ENCODE measurements around the gene SNX20. TPM values are rescaled to one million over a fixed set of nuclear protein-coding genes. Genes with fewer than 3 reads are reported as not detected.

Gene SNX20
- total and polyA plus RNA-seq, 9 donors, result 0.75 to 1.6 (median 1.3) TPM

- H3K9me3 ChIP-seq (replicated peaks; ENCODE audit: control insufficient read depth, low read depth, low read length), result no peaks in the 10 kb centered on the region
- H3K4me1 ChIP-seq (ENCODE audit: control insufficient read depth, insufficient read depth, low read length), result peaks cover 24% of the 10 kb centered on the region
- no peaks in the 10 kb centered on the region for H3K36me3 ChIP-seq (ENCODE audit: control insufficient read depth, insufficient read depth, low read length)
- DNase-seq, result no peak
- no peaks in the 10 kb centered on the region for H3K27me3 ChIP-seq (ENCODE audit: control insufficient read depth, insufficient read depth, low read length)
- no peak overlapping the region for H3K4me3 ChIP-seq (ENCODE audit: low read length)
- no peak overlapping the region for H3K27ac ChIP-seq (ENCODE audit: low read length)
- WGBS (ENCODE audit: insufficient coverage), result 96% methylated on average over 3 of the region's 5 CpGs
Measured at GRCh38 chr16:50717494-50717893, 36.4 kb upstream of the SNX20 start.

- 37% methylated on average over 4 of the region's 4 CpGs for WGBS (ENCODE audit: insufficient coverage)
- H3K4me1 ChIP-seq (ENCODE audit: control insufficient read depth, insufficient read depth, low read length), result peaks cover 28% of the 10 kb centered on the region
- H3K36me3 ChIP-seq (ENCODE audit: control insufficient read depth, insufficient read depth, low read length), result no peaks in the 10 kb centered on the region
- DNase-seq, result no peak
- H3K4me3 ChIP-seq (ENCODE audit: low read length), result no peak overlapping the region
- no peaks in the 10 kb centered on the region for H3K9me3 ChIP-seq (replicated peaks; ENCODE audit: control insufficient read depth, low read depth, low read length)
- H3K27ac ChIP-seq (ENCODE audit: low read length), result no peak overlapping the region
- H3K27me3 ChIP-seq (ENCODE audit: control insufficient read depth, insufficient read depth, low read length), result no peaks in the 10 kb centered on the region
Measured at GRCh38 chr16:50717091-50717490, 36.0 kb upstream of the SNX20 start.

- H3K4me3 ChIP-seq (ENCODE audit: low read length), result no peak overlapping the region
- H3K27me3 ChIP-seq (ENCODE audit: control insufficient read depth, insufficient read depth, low read length), result no peaks in the 10 kb centered on the region
- H3K9me3 ChIP-seq (replicated peaks; ENCODE audit: control insufficient read depth, low read depth, low read length), result no peaks in the 10 kb centered on the region
- peaks cover 56% of the 10 kb centered on the region for H3K4me1 ChIP-seq (ENCODE audit: control insufficient read depth, insufficient read depth, low read length)
- no CpG with 5 or more reads among the region's 4 CpGs for WGBS (ENCODE audit: insufficient coverage)
- H3K36me3 ChIP-seq (ENCODE audit: control insufficient read depth, insufficient read depth, low read length), result no peaks in the 10 kb centered on the region
- H3K27ac ChIP-seq (ENCODE audit: low read length), result no peak overlapping the region
- DNase-seq, result no peak
Measured at GRCh38 chr16:50712956-50713355, 31.8 kb upstream of the SNX20 start.

- Histone ChIP-seq H3K4me3 (ENCODE audit: low read length) (no peak overlapping the region), H3K27me3 (ENCODE audit: control insufficient read depth, insufficient read depth, low read length) (no peaks in the 10 kb centered on the region), H3K27ac (ENCODE audit: low read length) (peak overlapping the region; percentile 38), H3K4me1 (ENCODE audit: control insufficient read depth, insufficient read depth, low read length) (peaks cover 60% of the 10 kb centered on the region), H3K36me3 (ENCODE audit: control insufficient read depth, insufficient read depth, low read length) (no peaks in the 10 kb centered on the region), H3K9me3 (replicated peaks; ENCODE audit: control insufficient read depth, low read depth, low read length) (no peaks in the 10 kb centered on the region)
- no CpG with 5 or more reads among the region's 3 CpGs for whole genome bisulfite sequencing (ENCODE audit: insufficient coverage)
- DNase-seq, result no peak
Measured at GRCh38 chr16:50712560-50712898, 31.4 kb upstream of the SNX20 start.

GRCh38 chr16:50711862-50712559 is 30.9 kb upstream of the SNX20 start:
- DNase-seq, result peak; percentile 88
- WGBS (ENCODE audit: insufficient coverage), result 72% methylated on average over 25 of the region's 25 CpGs
- H3K27me3 ChIP-seq (ENCODE audit: control insufficient read depth, insufficient read depth, low read length), result no peaks in the 10 kb centered on the region
- H3K27ac ChIP-seq (ENCODE audit: low read length), result peak overlapping the region; percentile 38
- H3K9me3 ChIP-seq (replicated peaks; ENCODE audit: control insufficient read depth, low read depth, low read length), result no peaks in the 10 kb centered on the region
- no peaks in the 10 kb centered on the region for H3K36me3 ChIP-seq (ENCODE audit: control insufficient read depth, insufficient read depth, low read length)
- peaks cover 60% of the 10 kb centered on the region for H3K4me1 ChIP-seq (ENCODE audit: control insufficient read depth, insufficient read depth, low read length)
- no peak overlapping the region for H3K4me3 ChIP-seq (ENCODE audit: low read length)

GRCh38 chr16:50711040-50711439 is 29.9 kb upstream of the SNX20 start:
- H3K4me1 ChIP-seq (ENCODE audit: control insufficient read depth, insufficient read depth, low read length), result peaks cover 60% of the 10 kb centered on the region
- WGBS (ENCODE audit: insufficient coverage), result 94% methylated on average over 21 of the region's 21 CpGs
- no peak for DNase-seq

GRCh38 chr16:50709980-50710379 is 28.9 kb upstream of the SNX20 start:
- 86% methylated on average over 4 of the region's 5 CpGs for WGBS (ENCODE audit: insufficient coverage)
- Histone ChIP-seq H3K36me3 (ENCODE audit: control insufficient read depth, insufficient read depth, low read length) (no peaks in the 10 kb centered on the region), H3K27ac (ENCODE audit: low read length) (no peak overlapping the region), H3K27me3 (ENCODE audit: control insufficient read depth, insufficient read depth, low read length) (no peaks in the 10 kb centered on the region), H3K4me3 (ENCODE audit: low read length) (no peak overlapping the region), H3K9me3 (replicated peaks; ENCODE audit: control insufficient read depth, low read depth, low read length) (no peaks in the 10 kb centered on the region), H3K4me1 (ENCODE audit: control insufficient read depth, insufficient read depth, low read length) (peaks cover 60% of the 10 kb centered on the region)
- no peak for DNase-seq

More at GRCh38 chr16:50711040-50711439, 29.9 kb upstream of the SNX20 start:
- Histone ChIP-seq H3K36me3 (ENCODE audit: control insufficient read depth, insufficient read depth, low read length) (no peaks in the 10 kb centered on the region), H3K9me3 (replicated peaks; ENCODE audit: control insufficient read depth, low read depth, low read length) (no peaks in the 10 kb centered on the region), H3K27ac (ENCODE audit: low read length) (no peak overlapping the region), H3K4me3 (ENCODE audit: low read length) (no peak overlapping the region), H3K27me3 (ENCODE audit: control insufficient read depth, insufficient read depth, low read length) (no peaks in the 10 kb centered on the region)

- H3K27ac ChIP-seq (ENCODE audit: low read length), result no peak overlapping the region
- no peak overlapping the region for H3K4me3 ChIP-seq (ENCODE audit: low read length)
- H3K27me3 ChIP-seq (ENCODE audit: control insufficient read depth, insufficient read depth, low read length), result no peaks in the 10 kb centered on the region
- H3K36me3 ChIP-seq (ENCODE audit: control insufficient read depth, insufficient read depth, low read length), result no peaks in the 10 kb centered on the region
- peaks cover 6% of the 10 kb centered on the region for H3K9me3 ChIP-seq (replicated peaks; ENCODE audit: control insufficient read depth, low read depth, low read length)
- WGBS (ENCODE audit: insufficient coverage), result 75% methylated on average over 4 of the region's 8 CpGs
- DNase-seq, result peak; percentile 73
- peaks cover 56% of the 10 kb centered on the region for H3K4me1 ChIP-seq (ENCODE audit: control insufficient read depth, insufficient read depth, low read length)
Measured at GRCh38 chr16:50709061-50709684, 28.1 kb upstream of the SNX20 start.

- peaks cover 12% of the 10 kb centered on the region for H3K9me3 ChIP-seq (replicated peaks; ENCODE audit: control insufficient read depth, low read depth, low read length)
- no peak overlapping the region for H3K4me3 ChIP-seq (ENCODE audit: low read length)
- 80% methylated on average over 3 of the region's 10 CpGs for WGBS (ENCODE audit: insufficient coverage)
- H3K27ac ChIP-seq (ENCODE audit: low read length), result no peak overlapping the region
- peaks cover 49% of the 10 kb centered on the region for H3K4me1 ChIP-seq (ENCODE audit: control insufficient read depth, insufficient read depth, low read length)
- DNase-seq, result no peak
- H3K36me3 ChIP-seq (ENCODE audit: control insufficient read depth, insufficient read depth, low read length), result no peaks in the 10 kb centered on the region
- H3K27me3 ChIP-seq (ENCODE audit: control insufficient read depth, insufficient read depth, low read length), result no peaks in the 10 kb centered on the region
Measured at GRCh38 chr16:50708373-50709060, 27.4 kb upstream of the SNX20 start.

GRCh38 chr16:50706250-50706649 is 25.1 kb upstream of the SNX20 start:
- no peak overlapping the region for H3K27ac ChIP-seq (ENCODE audit: low read length)
- DNase-seq, result no peak
- WGBS (ENCODE audit: insufficient coverage), result 55% methylated on average over 3 of the region's 3 CpGs
- no peaks in the 10 kb centered on the region for H3K27me3 ChIP-seq (ENCODE audit: control insufficient read depth, insufficient read depth, low read length)
- H3K9me3 ChIP-seq (replicated peaks; ENCODE audit: control insufficient read depth, low read depth, low read length), result peaks cover 12% of the 10 kb centered on the region
- no peak overlapping the region for H3K4me3 ChIP-seq (ENCODE audit: low read length)
- peaks cover 41% of the 10 kb centered on the region for H3K4me1 ChIP-seq (ENCODE audit: control insufficient read depth, insufficient read depth, low read length)
- no peaks in the 10 kb centered on the region for H3K36me3 ChIP-seq (ENCODE audit: control insufficient read depth, insufficient read depth, low read length)

Data from muscle of leg (tissue), 11 donors.